Right lobe of liver (tissue), 6 donors: Measurements from ENCODE around the gene COX4I1. TPM values are rescaled to one million over a fixed set of nuclear protein-coding genes. Genes with fewer than 3 reads are reported as not detected.
A peak's percentile ranks its signal among the peaks of the same experiment; 100 is the strongest.

ENCODE experiments used
- ATAC-seq, 4 donors: fragments of 200-7000 bp; cut with Tn5 transposase; one replicate each; pipeline ENCODE4 v1.9.1; 2020; ENCODE audit warnings: mild to moderate bottlenecking in 4 of 4, moderate library complexity in 4 of 4
- DNase-seq, 3 donors: peaks; one replicate each; pipeline ENCODE4 v3.0.0-alpha.2; 2020
- H3K27ac ChIP-seq, 3 donors: fragments of 200-600 bp; one replicate each; pipeline ENCODE4 v1.8.0; 2022
- H3K27me3 ChIP-seq, 2 donors: fragments of 200-600 bp; one replicate each; pipeline ENCODE4 v1.8.0; 2022
- H3K36me3 ChIP-seq, 4 donors: fragments of 200-600 bp; sonication (generic) in 1 of 4; one replicate each; pipeline versions ENCODE4 v1.5.1 to v1.8.0; 2017 to 2022; ENCODE audit warnings: control low read depth in 1 of 4
- H3K4me1 ChIP-seq, 4 donors: fragments of 200-600 bp; sonication (generic) in 1 of 4; one replicate each; pipeline versions ENCODE4 v1.5.1 to v1.8.0; 2017 to 2022; ENCODE audit warnings: control low read depth in 1 of 4
- H3K4me3 ChIP-seq, 3 donors: fragments of 200-600 bp; one replicate each; pipeline ENCODE4 v1.8.0; 2022
- H3K9me3 ChIP-seq, 4 donors: fragments of 200-600 bp; sonication (generic) in 1 of 4; one replicate each; pipeline versions ENCODE4 v1.5.1 to v1.8.0; 2017 to 2022; ENCODE audit warnings: control low read depth in 1 of 4
- POLR2A ChIP-seq: fragments of 450-650 bp; IDR thresholded peaks from one replicate; pipeline ENCODE4 v1.6.1; 2017; ENCODE audit warnings: antibody characterized with exemption, mild to moderate bottlenecking
- WGBS: methylation state at CpG from one replicate; pipeline ENCODE4 v1.1.6; 2018; ENCODE audit warnings: low coverage, low lambda C conversion rate; ENCODE audit not compliant: insufficient coverage; ENCODE audit errors: missing lambda C conversion rate; 5-methylcytosine and 5-hydroxymethylcytosine counted together
- intact Hi-C, 2 donors: fragments of 100-400 bp; cut with DNase I; formaldehyde crosslinking; loops; one replicate each; pipeline versions ENCODE4 v1.11.2 to v1.14.1; 2022
- total RNA-seq, 6 experiments: library from RNA; depleted of rRNA in 2 of 6; stranded (reverse); fragments of >200 nt in 2 of 6; fragmentation: NEBNext Ultra II Directional in 3 of 6; extraction: Animal tissue kit (Norgen Biotek cat#: 25700) in 3 of 6; gene quantifications; one replicate each; pipeline versions ENCODE4 v1.1.0 to v1.2.4, GENCODE V29; 2016 to 2023
- TF ChIP-seq, protein P1 (sequence below), 4 donors: fragments of 200-600 bp in 3 of 4; fragments of 450-650 bp in 1 of 4; IDR thresholded peaks; one replicate each; pipeline versions ENCODE4 v1.5.1 to v1.8.0; 2016 to 2022; ENCODE audit warnings: antibody characterized with exemption in 4 of 4, mild to moderate bottlenecking in 2 of 4
- donor health status: DM: no; HTN: yes; CAD: no.
- donor health status: DM: no; HTN: no; CAD: no.
- donor health status: DM: no; HTN: no; CAD: no.
- donor health status: DM: no; HTN: yes; CAD: no.
- donor health status: DM: no; HTN: yes; CAD: no.

Gene COX4I1
- total RNA-seq, 6 experiments from 2014 or later, result 247 to 417 (median 303) TPM

DNA sequence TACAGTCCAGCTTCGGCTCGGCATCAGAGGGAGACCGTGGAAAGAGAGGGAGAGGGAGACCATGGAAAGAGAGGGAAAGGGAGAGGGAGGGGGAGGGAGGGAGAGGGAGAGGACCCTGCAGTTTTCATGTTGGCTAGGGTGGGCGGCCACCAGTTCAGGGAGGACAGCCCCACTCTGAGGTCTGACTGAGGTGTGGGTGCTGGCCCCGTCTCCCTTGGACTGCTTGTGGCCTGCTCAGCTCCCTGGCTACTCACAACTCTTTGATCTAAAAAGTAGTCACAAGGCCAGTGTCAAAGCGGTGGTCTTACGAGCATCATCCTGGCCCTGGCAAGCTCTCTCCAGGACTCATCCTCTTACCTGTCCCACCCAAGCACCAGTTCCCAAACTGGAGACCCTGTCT, 9.4 kb downstream of the COX4I1 start:
- WGBS, result 98% methylated on average over 4 of the region's 7 CpGs
- H3K9me3 ChIP-seq, result no peaks in the 10 kb centered on the region
- no peak for DNase-seq

GRCh38 chr16:85809645-85810044, 10.2 kb downstream of the COX4I1 start:
- 39% methylated on average over 2 of the region's 10 CpGs for WGBS
- H3K27me3 ChIP-seq, result no peaks in the 10 kb centered on the region
- no peak overlapping the region for H3K27ac ChIP-seq
- no peak for TF ChIP-seq POLR2A
- TF ChIP-seq, protein P1, sequence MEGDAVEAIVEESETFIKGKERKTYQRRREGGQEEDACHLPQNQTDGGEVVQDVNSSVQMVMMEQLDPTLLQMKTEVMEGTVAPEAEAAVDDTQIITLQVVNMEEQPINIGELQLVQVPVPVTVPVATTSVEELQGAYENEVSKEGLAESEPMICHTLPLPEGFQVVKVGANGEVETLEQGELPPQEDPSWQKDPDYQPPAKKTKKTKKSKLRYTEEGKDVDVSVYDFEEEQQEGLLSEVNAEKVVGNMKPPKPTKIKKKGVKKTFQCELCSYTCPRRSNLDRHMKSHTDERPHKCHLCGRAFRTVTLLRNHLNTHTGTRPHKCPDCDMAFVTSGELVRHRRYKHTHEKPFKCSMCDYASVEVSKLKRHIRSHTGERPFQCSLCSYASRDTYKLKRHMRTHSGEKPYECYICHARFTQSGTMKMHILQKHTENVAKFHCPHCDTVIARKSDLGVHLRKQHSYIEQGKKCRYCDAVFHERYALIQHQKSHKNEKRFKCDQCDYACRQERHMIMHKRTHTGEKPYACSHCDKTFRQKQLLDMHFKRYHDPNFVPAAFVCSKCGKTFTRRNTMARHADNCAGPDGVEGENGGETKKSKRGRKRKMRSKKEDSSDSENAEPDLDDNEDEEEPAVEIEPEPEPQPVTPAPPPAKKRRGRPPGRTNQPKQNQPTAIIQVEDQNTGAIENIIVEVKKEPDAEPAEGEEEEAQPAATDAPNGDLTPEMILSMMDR (IDR thresholded peaks at IDR 0.05), result no peak
- intact Hi-C loops, result loop anchor here in 1 of 2 donors (10.0 kb wide), 1 partner anchor 205 kb away; no protein-coding TSS in a partner anchor
- no peaks in the 10 kb centered on the region for H3K4me1 ChIP-seq
- no peaks in the 10 kb centered on the region for H3K9me3 ChIP-seq
- DNase-seq (no peak), ATAC-seq (peak in 1 of 4 donors; percentile 16)
- no peak overlapping the region for H3K4me3 ChIP-seq
- H3K36me3 ChIP-seq, result peaks cover 0 to 24% (median 15%) of the 10 kb centered on the region in 4 donors

More for the DNA sequence above, 9.4 kb downstream of the COX4I1 start:
- Histone ChIP-seq H3K4me3 (no peak overlapping the region), H3K36me3 (peaks cover 0 to 28% (median 16%) of the 10 kb centered on the region in 4 donors), H3K27ac (no peak overlapping the region), H3K4me1 (no peaks in the 10 kb centered on the region), H3K27me3 (no peaks in the 10 kb centered on the region)
- intact Hi-C loops, result no loop called here
- TF ChIP-seq, protein P1 (IDR thresholded peaks at IDR 0.05), result no peak
- no peak for TF ChIP-seq POLR2A
- peak in 1 of 4 donors; percentile 17 for ATAC-seq

DNA sequence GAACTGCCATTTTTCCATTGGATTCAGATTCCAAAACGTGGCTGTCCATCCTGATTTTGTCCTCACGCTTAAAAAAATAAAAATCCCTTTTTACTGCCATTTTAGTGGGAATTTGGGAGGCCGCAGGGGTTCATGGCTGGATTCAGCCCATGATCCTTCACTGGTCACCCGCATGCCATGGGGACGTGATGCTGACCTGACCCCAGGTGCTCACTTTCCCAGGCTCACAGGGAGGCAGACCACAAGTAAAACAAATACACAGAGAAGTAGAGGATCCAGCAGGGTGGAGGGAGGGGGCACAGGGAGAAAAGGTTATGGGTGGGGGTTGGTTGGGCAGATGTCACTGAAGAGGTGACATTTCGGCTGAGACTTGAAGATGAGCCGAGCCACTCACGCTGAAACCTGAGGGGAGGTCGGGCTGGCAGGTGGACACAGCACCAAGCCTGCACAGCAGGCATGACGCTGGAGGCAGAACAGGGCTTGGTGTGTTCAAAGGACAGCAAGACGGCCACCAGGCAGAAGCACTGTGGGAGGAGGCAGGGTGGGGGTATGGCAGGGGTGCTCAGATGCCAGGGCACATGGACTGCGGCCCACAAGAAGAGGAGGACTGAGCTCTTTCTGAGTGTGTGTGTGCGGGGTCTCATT, 10.7 kb downstream of the COX4I1 start:
- H3K9me3 ChIP-seq, result no peaks in the 10 kb centered on the region
- intact Hi-C loops, result loop anchor here in 1 of 2 donors (10.0 kb wide), 1 partner anchor 205 kb away; no protein-coding TSS in a partner anchor
- H3K4me1 ChIP-seq, result no peaks in the 10 kb centered on the region
- DNase-seq, result no peak
- WGBS, result 87% methylated on average over 9 of the region's 13 CpGs
- peaks cover 0 to 18% (median 12%) of the 10 kb centered on the region in 4 donors for H3K36me3 ChIP-seq
- TF ChIP-seq POLR2A, result no peak
- TF ChIP-seq, protein P1 (IDR thresholded peaks at IDR 0.05), result no peak
- H3K27ac ChIP-seq, result no peak overlapping the region
- H3K27me3 ChIP-seq, result no peaks in the 10 kb centered on the region
- peak in 2 of 4 donors; percentile 23 to 26 for ATAC-seq
- no peak overlapping the region for H3K4me3 ChIP-seq

GRCh38 chr16:85810742-85811115, 11.2 kb downstream of the COX4I1 start:
- peak in 1 of 4 donors; percentile 18 for ATAC-seq
- intact Hi-C loops, result loop anchor here in 1 of 2 donors (10.0 kb wide), 1 partner anchor 204 kb away; no protein-coding TSS in a partner anchor

More at GRCh38 chr16:85810742-85811115, 11.2 kb downstream of the COX4I1 start:
- no peaks in the 10 kb centered on the region for H3K27me3 ChIP-seq
- no peak for DNase-seq
- TF ChIP-seq, protein P1 (IDR thresholded peaks at IDR 0.05), result no peak
- TF ChIP-seq POLR2A, result no peak
- no peaks in the 10 kb centered on the region for H3K9me3 ChIP-seq
- 83% methylated on average over 2 of the region's 7 CpGs for WGBS
- no peak overlapping the region for H3K4me3 ChIP-seq
- H3K27ac ChIP-seq, result no peak overlapping the region
- peaks cover 0 to 13% (median 10%) of the 10 kb centered on the region in 4 donors for H3K36me3 ChIP-seq
- no peaks in the 10 kb centered on the region for H3K4me1 ChIP-seq
